D721Med (cell line): Measurements from ENCODE around the gene TNFAIP8L2.

Experiments used
- DNase-seq: peaks from one replicate; pipeline ENCODE4 v3.0.0; 2011; ENCODE audit warnings: low spot score; ENCODE audit not compliant: insufficient read length
- FAIRE-seq: peaks from 2 replicates; lab custom pipeline; 2011; peaks lifted over from hg19 to GRCh38; lab: Jason Lieb, UNC
- TF ChIP-seq, protein P1 (sequence below): IDR thresholded peaks from 2 replicates; pipeline ENCODE4 v1.5.1; 2012; ENCODE audit warnings: mild to moderate bottlenecking, control low read depth; ENCODE audit not compliant: insufficient read depth; ENCODE audit errors: missing control alignments

TNFAIP8L2 gene

DNA sequence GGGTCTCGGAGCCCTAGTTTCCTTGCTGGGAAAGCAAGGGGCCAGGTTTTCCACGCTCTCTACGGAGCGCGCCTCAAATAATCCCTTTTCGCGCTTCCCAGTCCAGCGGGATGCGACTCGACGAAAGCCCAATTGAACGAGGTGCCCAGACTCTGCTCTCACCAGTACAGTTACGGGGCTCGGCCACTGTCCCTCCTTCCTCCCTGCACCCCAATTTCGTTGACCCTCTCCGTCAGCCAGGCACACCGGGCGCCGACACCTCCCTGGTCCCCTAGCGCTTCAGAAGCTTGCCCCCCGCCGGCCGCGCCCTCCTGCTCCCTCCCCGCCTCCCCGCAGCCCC, 10.4 kb upstream of the TNFAIP8L2 start:
- no peak for FAIRE-seq
- TF ChIP-seq, protein P1, sequence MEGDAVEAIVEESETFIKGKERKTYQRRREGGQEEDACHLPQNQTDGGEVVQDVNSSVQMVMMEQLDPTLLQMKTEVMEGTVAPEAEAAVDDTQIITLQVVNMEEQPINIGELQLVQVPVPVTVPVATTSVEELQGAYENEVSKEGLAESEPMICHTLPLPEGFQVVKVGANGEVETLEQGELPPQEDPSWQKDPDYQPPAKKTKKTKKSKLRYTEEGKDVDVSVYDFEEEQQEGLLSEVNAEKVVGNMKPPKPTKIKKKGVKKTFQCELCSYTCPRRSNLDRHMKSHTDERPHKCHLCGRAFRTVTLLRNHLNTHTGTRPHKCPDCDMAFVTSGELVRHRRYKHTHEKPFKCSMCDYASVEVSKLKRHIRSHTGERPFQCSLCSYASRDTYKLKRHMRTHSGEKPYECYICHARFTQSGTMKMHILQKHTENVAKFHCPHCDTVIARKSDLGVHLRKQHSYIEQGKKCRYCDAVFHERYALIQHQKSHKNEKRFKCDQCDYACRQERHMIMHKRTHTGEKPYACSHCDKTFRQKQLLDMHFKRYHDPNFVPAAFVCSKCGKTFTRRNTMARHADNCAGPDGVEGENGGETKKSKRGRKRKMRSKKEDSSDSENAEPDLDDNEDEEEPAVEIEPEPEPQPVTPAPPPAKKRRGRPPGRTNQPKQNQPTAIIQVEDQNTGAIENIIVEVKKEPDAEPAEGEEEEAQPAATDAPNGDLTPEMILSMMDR: no peak
- DNase-seq: no peak

DNA sequence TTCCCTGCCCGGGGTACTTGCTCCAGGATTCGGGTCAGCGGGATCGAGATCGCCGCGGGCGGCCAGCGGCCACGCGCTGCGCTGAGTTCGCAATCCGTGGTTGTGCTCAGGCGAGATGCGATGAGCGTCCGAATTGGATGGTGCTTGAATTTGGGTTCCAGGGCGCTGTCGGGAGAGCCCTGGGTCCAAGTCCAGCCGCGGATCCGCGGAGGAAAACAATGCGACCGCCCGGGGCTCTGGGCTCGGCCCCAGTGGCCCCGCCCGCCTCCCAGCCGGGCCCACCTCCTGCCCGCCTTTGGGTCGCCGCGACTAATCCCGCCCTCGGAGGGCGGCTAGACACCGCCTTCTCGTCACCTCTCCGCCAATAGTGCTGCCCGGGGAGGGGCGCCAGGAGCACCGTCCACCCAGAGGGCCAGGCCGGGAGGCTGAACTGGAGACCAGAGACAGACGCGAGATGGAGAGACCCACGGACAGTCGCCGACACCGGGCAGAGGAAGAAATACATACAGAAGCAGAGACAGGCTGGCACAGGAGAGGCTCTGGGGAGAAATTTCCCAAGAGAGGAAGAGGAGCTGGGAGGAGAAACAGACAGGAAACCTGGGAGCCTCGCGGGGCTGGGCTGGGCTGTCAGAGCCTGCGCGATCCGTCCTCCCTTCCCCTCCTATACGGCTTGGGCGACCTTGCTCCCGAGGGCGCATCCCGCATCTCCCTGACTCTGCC, 9.9 kb upstream of the TNFAIP8L2 start, which contains the start of gene SEMA6C:
Gene SEMA6C, minus strand, starts transcription at position 220 of the 720 bp plus-strand sequence. CDS start 4,010 bp downstream, outside the sequence.
- FAIRE-seq: no peak
- TF ChIP-seq, protein P1: no peak
- peak; percentile 90 for DNase-seq

DNA sequence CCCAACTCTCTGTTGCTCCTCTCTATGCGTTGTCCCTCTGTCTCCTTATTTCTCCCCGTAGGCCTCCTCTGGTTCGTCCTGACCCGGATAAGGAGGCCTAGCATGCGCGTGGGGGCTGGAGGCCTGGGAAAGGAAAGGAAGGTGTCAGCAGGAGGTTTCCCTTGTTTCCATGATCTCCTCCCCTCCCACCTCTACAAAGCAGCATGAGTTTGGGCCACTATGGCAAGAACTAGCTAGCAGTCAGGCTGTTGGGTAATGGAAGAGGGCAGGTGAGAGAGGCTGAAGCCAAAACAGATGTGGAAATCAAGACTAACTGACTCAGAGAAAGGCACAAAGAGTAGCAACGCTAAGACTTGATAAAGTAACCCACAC, 9.3 kb upstream of the TNFAIP8L2 start:
- TF ChIP-seq, protein P1: no peak
- FAIRE-seq (no peak), DNase-seq (no peak)

DNA sequence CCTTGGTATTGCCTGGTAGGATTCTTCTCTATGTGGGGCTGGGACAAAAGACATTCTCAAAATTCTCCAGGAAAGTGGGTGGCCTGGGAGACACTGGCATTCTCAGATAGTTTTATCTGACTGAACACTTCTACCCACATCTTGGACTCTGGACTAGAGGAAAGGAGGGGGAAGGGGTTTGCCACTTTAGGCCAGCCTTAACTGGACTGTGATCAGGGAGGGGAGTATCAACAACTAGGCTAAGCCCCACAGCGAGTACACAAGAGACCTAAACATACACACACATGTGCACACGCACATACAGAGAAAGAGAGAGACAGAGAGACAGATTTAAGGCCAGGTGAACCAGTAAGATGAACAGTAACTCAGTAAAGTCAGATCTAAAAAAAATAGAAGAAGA, 8.8 kb upstream of the TNFAIP8L2 start:
- no peak for DNase-seq
- TF ChIP-seq, protein P1: no peak
- FAIRE-seq: no peak

DNA sequence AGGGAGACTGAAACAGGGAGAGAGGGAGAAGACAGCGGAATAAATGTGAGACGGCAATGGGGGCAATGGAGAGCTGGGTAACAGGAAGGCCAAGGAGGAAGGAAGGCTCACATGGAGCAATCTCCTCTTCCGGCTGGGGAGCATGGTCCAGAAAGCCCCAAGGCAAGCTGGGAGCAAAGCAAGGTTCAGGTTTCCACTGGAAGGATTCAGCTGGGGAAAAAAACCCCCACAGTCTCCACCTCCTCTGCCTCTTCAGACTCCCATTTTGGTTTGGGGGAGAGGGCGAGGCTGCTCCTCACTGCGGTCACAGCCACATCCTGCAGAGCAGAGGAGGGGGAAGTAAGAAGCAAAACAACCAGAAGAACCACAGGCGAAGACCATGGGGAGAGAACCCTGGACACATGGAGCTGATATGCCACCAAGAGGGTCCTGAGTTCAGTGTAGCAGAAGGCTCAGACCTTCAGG, 650 bp downstream of the TNFAIP8L2 start:
- no peak for DNase-seq
- no peak for FAIRE-seq
- TF ChIP-seq, protein P1: no peak

DNA sequence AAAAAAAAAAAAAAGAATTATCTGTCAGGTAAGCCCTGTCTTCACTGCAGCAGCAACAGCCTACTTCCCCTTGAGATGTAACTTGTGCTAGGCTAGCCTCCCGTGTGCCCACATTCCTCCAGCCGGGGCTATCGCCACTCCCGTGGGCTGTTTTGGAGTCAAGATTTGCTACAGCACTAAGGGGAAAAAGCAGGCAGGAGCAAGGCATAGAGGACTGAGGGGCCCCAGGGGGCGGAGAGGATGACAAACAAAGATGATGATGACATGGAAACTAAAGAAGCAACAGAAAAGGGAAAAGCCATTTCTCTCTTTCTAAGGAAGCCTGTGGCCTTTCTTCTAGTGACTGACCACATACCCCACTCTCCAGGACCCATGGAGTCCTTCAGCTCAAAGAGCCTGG, 1.9 kb downstream of the TNFAIP8L2 start:
- no peak for FAIRE-seq
- DNase-seq: no peak
- TF ChIP-seq, protein P1: no peak

DNA sequence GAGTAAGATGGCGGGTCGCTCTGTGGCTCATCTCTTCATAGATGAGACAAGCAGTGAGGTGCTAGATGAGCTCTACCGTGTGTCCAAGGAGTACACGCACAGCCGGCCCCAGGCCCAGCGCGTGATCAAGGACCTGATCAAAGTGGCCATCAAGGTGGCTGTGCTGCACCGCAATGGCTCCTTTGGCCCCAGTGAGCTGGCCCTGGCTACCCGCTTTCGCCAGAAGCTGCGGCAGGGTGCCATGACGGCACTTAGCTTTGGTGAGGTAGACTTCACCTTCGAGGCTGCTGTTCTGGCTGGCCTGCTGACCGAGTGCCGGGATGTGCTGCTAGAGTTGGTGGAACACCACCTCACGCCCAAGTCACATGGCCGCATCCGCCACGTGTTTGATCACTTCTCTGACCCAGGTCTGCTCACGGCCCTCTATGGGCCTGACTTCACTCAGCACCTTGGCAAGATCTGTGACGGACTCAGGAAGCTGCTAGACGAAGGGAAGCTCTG, 2.4 kb downstream of the TNFAIP8L2 start:
- FAIRE-seq (no peak), DNase-seq (no peak)

More for the DNA sequence above, 2.4 kb downstream of the TNFAIP8L2 start:
- TF ChIP-seq, protein P1: no peak
